Neuron (in vitro differentiated cells): ENCODE measurements around the gene TBKBP1.

Source experiments
- H2AFZ ChIP-seq: one replicate; pipeline ENCODE4 v1.6.1; 2013; ENCODE audit warnings: low read depth, mild to moderate bottlenecking, inconsistent platforms, low read length, moderate library complexity
- H3K27me3 ChIP-seq: one replicate; pipeline ENCODE4 v1.6.1; 2013; ENCODE audit warnings: low read length; ENCODE audit not compliant: insufficient read depth
- H3K36me3 ChIP-seq: one replicate; pipeline ENCODE4 v1.6.1; 2013; ENCODE audit warnings: low read length; ENCODE audit not compliant: insufficient read depth
- H3K4me1 ChIP-seq: one replicate; pipeline ENCODE4 v1.6.1; 2013; ENCODE audit warnings: low read length; ENCODE audit not compliant: insufficient read depth
- H3K4me3 ChIP-seq: 2 replicates; pipeline ENCODE4 v1.5.1; 2013; ENCODE audit warnings: mild to moderate bottlenecking, low read length, moderate library complexity
- H3K9me3 ChIP-seq: one replicate; pipeline ENCODE4 v1.6.1; 2013; ENCODE audit warnings: low read length

Gene TBKBP1

GRCh38 chr17:47728214-47728877 lies 34.4 kb downstream of the TBKBP1 start:
- Histone ChIP-seq H3K4me1 (no peaks in the 10 kb centered on the region), H3K4me3 (no peak overlapping the region), H3K27me3 (peaks cover 65% of the 10 kb centered on the region), H3K36me3 (no peaks in the 10 kb centered on the region), H2AFZ (no peak overlapping the region), H3K9me3 (no peaks in the 10 kb centered on the region)

GRCh38 chr17:47729476-47729875 lies 35.5 kb downstream of the TBKBP1 start:
- H3K9me3 ChIP-seq = no peaks in the 10 kb centered on the region
- H3K4me3 ChIP-seq = no peak overlapping the region
- no peak overlapping the region for H2AFZ ChIP-seq
- no peaks in the 10 kb centered on the region for H3K36me3 ChIP-seq
- H3K4me1 ChIP-seq = peaks cover 4% of the 10 kb centered on the region
- peaks cover 65% of the 10 kb centered on the region for H3K27me3 ChIP-seq

- H3K4me3 ChIP-seq = no peak overlapping the region
Measured at GRCh38 chr17:47730681-47731080, 36.7 kb downstream of the TBKBP1 start.

GRCh38 chr17:47731396-47731795 lies 37.4 kb downstream of the TBKBP1 start:
- Histone ChIP-seq H3K4me1 (peaks cover 4% of the 10 kb centered on the region), H3K27me3 (peaks cover 72% of the 10 kb centered on the region), H3K36me3 (no peaks in the 10 kb centered on the region), H2AFZ (no peak overlapping the region), H3K4me3 (no peak overlapping the region), H3K9me3 (no peaks in the 10 kb centered on the region)

More at GRCh38 chr17:47730681-47731080, 36.7 kb downstream of the TBKBP1 start:
- H3K9me3 ChIP-seq = no peaks in the 10 kb centered on the region
- no peaks in the 10 kb centered on the region for H3K36me3 ChIP-seq
- H3K4me1 ChIP-seq = peaks cover 4% of the 10 kb centered on the region
- H2AFZ ChIP-seq = no peak overlapping the region
- peaks cover 68% of the 10 kb centered on the region for H3K27me3 ChIP-seq

- peaks cover 4% of the 10 kb centered on the region for H3K4me1 ChIP-seq
- no peak overlapping the region for H2AFZ ChIP-seq
- no peak overlapping the region for H3K4me3 ChIP-seq
- peaks cover 71% of the 10 kb centered on the region for H3K27me3 ChIP-seq
- no peaks in the 10 kb centered on the region for H3K36me3 ChIP-seq
- no peaks in the 10 kb centered on the region for H3K9me3 ChIP-seq
Measured at GRCh38 chr17:47732399-47733046, 38.6 kb downstream of the TBKBP1 start.

GRCh38 chr17:47733047-47733673 lies 39.2 kb downstream of the TBKBP1 start, which contains the start of gene TBX21:
Gene TBX21 (plus strand): TSS chr17:47733236. CDS start chr17:47733455, 219 bp downstream.
- H3K36me3 ChIP-seq = no peaks in the 10 kb centered on the region
- peak within 1 kb of the TSS; percentile 25 for H3K4me3 ChIP-seq
- peaks cover 4% of the 10 kb centered on the region for H3K4me1 ChIP-seq
- peak within 1 kb of the TSS; percentile 34 for H2AFZ ChIP-seq
- H3K9me3 ChIP-seq = no peaks in the 10 kb centered on the region
- H3K27me3 ChIP-seq = peaks cover 69% of the 10 kb centered on the region

GRCh38 chr17:47733674-47734410 lies 39.9 kb downstream of the TBKBP1 start:
- H3K9me3 ChIP-seq = no peaks in the 10 kb centered on the region

GRCh38 chr17:47735139-47735464 lies 41.1 kb downstream of the TBKBP1 start:
- Histone ChIP-seq H3K4me1 (peaks cover 4% of the 10 kb centered on the region), H3K4me3 (no peak overlapping the region), H3K9me3 (no peaks in the 10 kb centered on the region), H3K27me3 (peaks cover 64% of the 10 kb centered on the region), H3K36me3 (no peaks in the 10 kb centered on the region), H2AFZ (no peak overlapping the region)

More at GRCh38 chr17:47733674-47734410, 39.9 kb downstream of the TBKBP1 start:
- Histone ChIP-seq H3K4me1 (peaks cover 4% of the 10 kb centered on the region), H3K36me3 (no peaks in the 10 kb centered on the region), H3K4me3 (peak overlapping the region; percentile 25), H2AFZ (peak overlapping the region; percentile 34), H3K27me3 (peaks cover 69% of the 10 kb centered on the region)

GRCh38 chr17:47735536-47736011 lies 41.6 kb downstream of the TBKBP1 start:
- peaks cover 60% of the 10 kb centered on the region for H3K27me3 ChIP-seq

GRCh38 chr17:47736501-47737495 lies 42.8 kb downstream of the TBKBP1 start:
- H2AFZ ChIP-seq = no peak overlapping the region
- H3K4me1 ChIP-seq = peaks cover 4% of the 10 kb centered on the region
- H3K27me3 ChIP-seq = peaks cover 52% of the 10 kb centered on the region
- H3K36me3 ChIP-seq = no peaks in the 10 kb centered on the region
- H3K4me3 ChIP-seq = no peak overlapping the region
- no peaks in the 10 kb centered on the region for H3K9me3 ChIP-seq

More at GRCh38 chr17:47735536-47736011, 41.6 kb downstream of the TBKBP1 start:
- H2AFZ ChIP-seq = no peak overlapping the region
- no peaks in the 10 kb centered on the region for H3K36me3 ChIP-seq
- no peak overlapping the region for H3K4me3 ChIP-seq
- peaks cover 4% of the 10 kb centered on the region for H3K4me1 ChIP-seq
- no peaks in the 10 kb centered on the region for H3K9me3 ChIP-seq

GRCh38 chr17:47738178-47738577 lies 44.2 kb downstream of the TBKBP1 start:
- Histone ChIP-seq H3K9me3 (no peaks in the 10 kb centered on the region), H3K4me3 (no peak overlapping the region), H2AFZ (no peak overlapping the region), H3K27me3 (peaks cover 41% of the 10 kb centered on the region), H3K36me3 (no peaks in the 10 kb centered on the region), H3K4me1 (peaks cover 4% of the 10 kb centered on the region)

- Histone ChIP-seq H2AFZ (no peak overlapping the region), H3K4me3 (no peak overlapping the region), H3K27me3 (peaks cover 40% of the 10 kb centered on the region), H3K9me3 (no peaks in the 10 kb centered on the region), H3K36me3 (no peaks in the 10 kb centered on the region), H3K4me1 (no peaks in the 10 kb centered on the region)
Measured at GRCh38 chr17:47739150-47739549, 45.2 kb downstream of the TBKBP1 start.
